HepG2 (cell line): ENCODE measurements around the gene SMTN.

Source experiments
- FOXP1 ChIP-seq, 2 experiments: fragments of 450-650 bp in 1 of 2; IDR thresholded peaks; 2 replicates each; pipeline ENCODE4 v1.6.1; 2017 to 2018; ENCODE audit warnings: antibody characterized with exemption in 1 of 2
- HNRNPH1 ChIP-seq: fragments of 200-400 bp; formaldehyde crosslinking; optimal IDR thresholded peaks from 2 replicates; pipeline ENCODE3; 2017; ENCODE audit warnings: mild to moderate bottlenecking, low read depth, low read length
- KAT2B ChIP-seq: fragments of 150-350 bp; IDR thresholded peaks from 2 replicates; pipeline ENCODE4 v1.6.1; 2014; ENCODE audit warnings: low read depth, low read length, borderline replicate concordance
- POLR2A ChIP-seq, 2 experiments: IDR thresholded peaks; 2 replicates each; pipeline ENCODE4 v1.6.1; 2011; ENCODE audit warnings: low read depth in 2 of 2, low read length in 2 of 2, mild to moderate bottlenecking in 1 of 2, moderate library complexity in 1 of 2; ENCODE audit not compliant: insufficient read depth in 1 of 2
- TF ChIP-seq, protein P1 (sequence below): sonication (generic); formaldehyde crosslinking; IDR thresholded peaks from 2 replicates; pipeline ENCODE4 v1.5.0; 2020; ENCODE audit warnings: mild to moderate bottlenecking, missing genetic modification reagents, moderate library complexity

DNA sequence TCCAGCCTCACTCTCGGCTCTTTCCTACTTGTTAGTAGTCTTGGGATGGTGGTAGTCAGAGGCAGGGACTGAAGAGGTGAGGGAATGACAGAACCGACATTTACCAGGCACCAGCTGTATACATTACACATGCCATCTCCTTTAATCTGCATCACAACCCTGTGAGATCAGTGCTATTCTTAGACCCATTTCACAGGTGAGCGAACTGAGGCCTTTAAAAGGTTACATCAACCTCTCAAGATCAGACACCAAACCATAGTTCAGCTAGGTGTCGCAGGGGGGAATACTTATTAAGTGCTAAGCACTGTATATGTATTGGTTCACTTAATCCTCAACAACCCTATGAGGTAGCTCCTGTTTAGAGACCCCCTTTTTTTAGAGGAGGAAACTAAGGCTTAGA, 53.6 kb downstream of the SMTN start:
- TF ChIP-seq FOXP1 (IDR thresholded peaks at IDR 0.05) (no peak), FOXP1 (CRISPR knock-in tag; IDR thresholded peaks at IDR 0.05) (no peak), POLR2A (IDR thresholded peaks at IDR 0.05; ENCODE audit: insufficient read depth in 1 of 2, low read depth in 2 of 2, low read length in 2 of 2) (no peak), KAT2B (no peak), HNRNPH1 (no peak)
- TF ChIP-seq, protein P1, sequence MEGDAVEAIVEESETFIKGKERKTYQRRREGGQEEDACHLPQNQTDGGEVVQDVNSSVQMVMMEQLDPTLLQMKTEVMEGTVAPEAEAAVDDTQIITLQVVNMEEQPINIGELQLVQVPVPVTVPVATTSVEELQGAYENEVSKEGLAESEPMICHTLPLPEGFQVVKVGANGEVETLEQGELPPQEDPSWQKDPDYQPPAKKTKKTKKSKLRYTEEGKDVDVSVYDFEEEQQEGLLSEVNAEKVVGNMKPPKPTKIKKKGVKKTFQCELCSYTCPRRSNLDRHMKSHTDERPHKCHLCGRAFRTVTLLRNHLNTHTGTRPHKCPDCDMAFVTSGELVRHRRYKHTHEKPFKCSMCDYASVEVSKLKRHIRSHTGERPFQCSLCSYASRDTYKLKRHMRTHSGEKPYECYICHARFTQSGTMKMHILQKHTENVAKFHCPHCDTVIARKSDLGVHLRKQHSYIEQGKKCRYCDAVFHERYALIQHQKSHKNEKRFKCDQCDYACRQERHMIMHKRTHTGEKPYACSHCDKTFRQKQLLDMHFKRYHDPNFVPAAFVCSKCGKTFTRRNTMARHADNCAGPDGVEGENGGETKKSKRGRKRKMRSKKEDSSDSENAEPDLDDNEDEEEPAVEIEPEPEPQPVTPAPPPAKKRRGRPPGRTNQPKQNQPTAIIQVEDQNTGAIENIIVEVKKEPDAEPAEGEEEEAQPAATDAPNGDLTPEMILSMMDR (CRISPR knock-in tag) = no peak
